CMK (cell line): ENCODE results near the gene ZNF492.
"Not testable (repeated sequence)": the region's sequence is repeated elsewhere in the genome, so short reads cannot be mapped to it uniquely, and the experiment has no call there.

Source experiments
- DNase-seq: peaks from one replicate; pipeline ENCODE4 v3.0.0-alpha.2; 2010; ENCODE audit warnings: low read depth

ZNF492 gene

GRCh38 chr19:22617614-22618320, 16.4 kb upstream of the ZNF492 start:
- no peak for DNase-seq

GRCh38 chr19:22619371-22619770, 14.8 kb upstream of the ZNF492 start:
- DNase-seq = no peak

GRCh38 chr19:22619932-22620331, 14.2 kb upstream of the ZNF492 start:
- DNase-seq = no peak

- no peak for DNase-seq
Observed at GRCh38 chr19:22620401-22620800, 13.7 kb upstream of the ZNF492 start.

- DNase-seq = no peak
Observed at GRCh38 chr19:22620912-22621311, 13.2 kb upstream of the ZNF492 start.

- no peak for DNase-seq
Observed at GRCh38 chr19:22622020-22622419, 12.1 kb upstream of the ZNF492 start.

GRCh38 chr19:22622901-22623840, 11.0 kb upstream of the ZNF492 start:
- no peak for DNase-seq

GRCh38 chr19:22623841-22624221, 10.3 kb upstream of the ZNF492 start:
- DNase-seq = no peak

- DNase-seq = no peak
Observed at GRCh38 chr19:22625266-22626035, 8.7 kb upstream of the ZNF492 start.

GRCh38 chr19:22627526-22627925, 6.6 kb upstream of the ZNF492 start:
- no peak for DNase-seq

- no peak for DNase-seq
Observed at GRCh38 chr19:22628401-22628800, 5.7 kb upstream of the ZNF492 start.

- no peak for DNase-seq
Observed at GRCh38 chr19:22634450-22634827, 315 bp downstream of the ZNF492 start.

GRCh38 chr19:22685493-22685892, 51.4 kb downstream of the ZNF492 start:
- not testable (repeated sequence) for DNase-seq

GRCh38 chr19:22702661-22703060, 68.5 kb downstream of the ZNF492 start:
- not testable (repeated sequence) for DNase-seq

GRCh38 chr19:22703096-22703495, 69.0 kb downstream of the ZNF492 start:
- DNase-seq = not testable (repeated sequence)

GRCh38 chr19:22708983-22709382, 74.9 kb downstream of the ZNF492 start:
- no peak for DNase-seq
